Muscle of arm (tissue), 12 donors: ENCODE measurements around the gene CCDC138. TPM values are rescaled to one million over a fixed set of nuclear protein-coding genes. Genes with fewer than 3 reads are reported as not detected.

Experiments
- DNase-seq: peaks from one replicate; pipeline ENCODE4 v3.0.0-alpha.2; 2013
- polyA plus RNA-seq, 12 donors: library from polyadenylated mRNA; unstranded; fragments of 120-200 nt; gene quantifications; one replicate each; pipeline ENCODE4 v1.2.1, GENCODE V29; 2013; ENCODE audit not compliant: insufficient read length in 12 of 12

Gene CCDC138
- polyA plus RNA-seq, 12 donors: 3.7 to 9.9 (median 6.1) TPM; not detected in 1

- DNase-seq: no peak
These were observed 37.9 kb downstream of the CCDC138 start for GRCh38 chr2:108824316-108825070.

GRCh38 chr2:108825254-108825653 lies 38.7 kb downstream of the CCDC138 start:
- peak; percentile 1 for DNase-seq

- peak; percentile 8 for DNase-seq
These were observed 39.2 kb downstream of the CCDC138 start for GRCh38 chr2:108825736-108826135.

GRCh38 chr2:108829578-108830310 lies 43.2 kb downstream of the CCDC138 start:
- DNase-seq: no peak

- DNase-seq: no peak
These were observed 46.6 kb downstream of the CCDC138 start for GRCh38 chr2:108833219-108833618.

GRCh38 chr2:108834620-108835019 lies 48.0 kb downstream of the CCDC138 start:
- no peak for DNase-seq

- no peak for DNase-seq
These were observed 48.5 kb downstream of the CCDC138 start for GRCh38 chr2:108835040-108835439.

- no peak for DNase-seq
These were observed 50.6 kb downstream of the CCDC138 start for GRCh38 chr2:108837198-108837597.

- DNase-seq: no peak
These were observed 54.9 kb downstream of the CCDC138 start for GRCh38 chr2:108841506-108841905.

- no peak for DNase-seq
These were observed 59.4 kb downstream of the CCDC138 start for GRCh38 chr2:108845923-108846322.

- no peak for DNase-seq
These were observed 60.4 kb downstream of the CCDC138 start for GRCh38 chr2:108847000-108847399.

GRCh38 chr2:108852375-108852774 lies 65.8 kb downstream of the CCDC138 start:
- no peak for DNase-seq

GRCh38 chr2:108853421-108853820 lies 66.8 kb downstream of the CCDC138 start:
- DNase-seq: no peak

- DNase-seq: no peak
These were observed 67.9 kb downstream of the CCDC138 start for GRCh38 chr2:108854484-108854883.

- no peak for DNase-seq
These were observed 68.6 kb downstream of the CCDC138 start for GRCh38 chr2:108855194-108855593.

- no peak for DNase-seq
These were observed 72.3 kb downstream of the CCDC138 start for GRCh38 chr2:108858894-108859293.

GRCh38 chr2:108866041-108866440 lies 79.5 kb downstream of the CCDC138 start:
- no peak for DNase-seq

GRCh38 chr2:108868911-108869310 lies 82.3 kb downstream of the CCDC138 start:
- no peak for DNase-seq

- DNase-seq: no peak
These were observed 83.0 kb downstream of the CCDC138 start for GRCh38 chr2:108869542-108869941.

GRCh38 chr2:108870069-108870644 lies 83.6 kb downstream of the CCDC138 start:
- no peak for DNase-seq

- DNase-seq: no peak
These were observed 90.9 kb downstream of the CCDC138 start for GRCh38 chr2:108877506-108877905.

- no peak for DNase-seq
These were observed 91.7 kb downstream of the CCDC138 start for GRCh38 chr2:108878276-108878675.

GRCh38 chr2:108884619-108885018 lies 98.0 kb downstream of the CCDC138 start:
- no peak for DNase-seq
